Cardiac muscle cell (in vitro differentiated cells and primary cell): Measurements from ENCODE around the gene RHOH. TPM values are rescaled to one million over a fixed set of nuclear protein-coding genes. Genes with fewer than 3 reads are reported as not detected.

Experiments used
- DNase-seq, 2 donors: peaks; one replicate each; pipeline versions ENCODE4 v3.0.0 to v3.0.0-alpha.2; 2010 to 2017; ENCODE audit warnings: low read depth in 1 of 2, low spot score in 1 of 2
- H3K27ac ChIP-seq: fragments of 200-600 bp; sonication (generic); 2 replicates; pipeline ENCODE4 v1.5.1; 2016
- H3K27me3 ChIP-seq: fragments of 200-600 bp; sonication (generic); 2 replicates; pipeline ENCODE4 v1.6.0; 2016; ENCODE audit warnings: control low read depth
- H3K36me3 ChIP-seq: fragments of 200-600 bp; sonication (generic); 2 replicates; pipeline ENCODE4 v1.5.1; 2016; ENCODE audit warnings: control low read depth
- H3K4me1 ChIP-seq: fragments of 200-600 bp; sonication (generic); 2 replicates; pipeline ENCODE4 v1.8.1; 2017; ENCODE audit warnings: low read depth, mild to moderate bottlenecking, mixed run types
- H3K4me3 ChIP-seq: fragments of 200-600 bp; sonication (generic); 2 replicates; pipeline ENCODE4 v1.5.1; 2016; ENCODE audit warnings: mild to moderate bottlenecking
- H3K9me3 ChIP-seq: fragments of 200-600 bp; sonication (generic); 2 replicates; pipeline ENCODE4 v1.5.1; 2017; ENCODE audit warnings: low read depth, mild to moderate bottlenecking, control low read depth
- polyA plus RNA-seq: library from polyadenylated mRNA; unstranded; fragments of >200 nt; fragmentation: Nextera tagmentation; extraction: Ambion mirVana; gene quantifications from 2 replicates; pipeline ENCODE4 v1.2.1, GENCODE V29; 2016
- total RNA-seq: library from RNA; depleted of rRNA; stranded (reverse); fragments of >200 nt; gene quantifications from 2 replicates; pipeline ENCODE4 v1.2.3, GENCODE V29; 2016
- TF ChIP-seq, protein P1 (sequence below): IDR thresholded peaks from 2 replicates; pipeline ENCODE4 v1.5.1; 2012; ENCODE audit warnings: low read depth, mild to moderate bottlenecking, low read length

Gene RHOH
- total and polyA plus RNA-seq, 2 experiments from 2014 or later: not detected

DNA sequence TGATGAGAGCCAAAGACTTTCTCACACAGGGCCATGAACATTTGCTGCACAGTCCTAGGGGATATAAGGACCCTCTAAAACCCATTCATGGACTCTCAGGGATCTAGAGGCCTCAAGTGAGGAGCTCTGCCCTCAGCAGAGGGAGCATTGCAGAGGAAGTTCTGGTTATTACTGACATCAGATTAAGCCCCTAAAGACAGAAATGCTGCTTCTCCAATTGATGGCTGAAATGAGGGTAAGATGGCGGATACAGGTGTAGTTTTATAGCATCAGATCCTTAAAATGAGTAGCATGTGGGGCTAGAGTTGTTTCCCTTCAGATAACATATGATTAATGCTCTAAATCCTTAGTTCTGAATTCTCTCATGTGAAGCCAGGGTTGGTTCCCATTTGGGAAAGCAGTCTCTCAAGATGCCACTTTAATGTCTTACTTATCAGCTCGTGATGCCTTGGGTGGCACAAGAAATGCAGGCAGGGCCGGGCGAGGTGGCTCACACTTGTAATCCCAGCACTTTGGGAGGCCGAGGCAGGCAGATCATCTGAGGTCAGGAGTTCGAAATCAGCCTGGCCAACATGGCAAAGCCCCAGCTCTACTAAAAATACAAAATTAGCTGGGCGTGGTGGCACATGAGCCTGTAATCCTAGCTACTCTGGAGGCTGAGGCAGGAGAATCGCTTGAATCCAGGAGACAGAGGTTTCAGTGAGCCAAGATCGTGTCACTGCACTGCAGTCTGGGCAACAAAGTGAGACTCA lies 7.9 kb downstream of the RHOH start:
- no peak overlapping the region for H3K27ac ChIP-seq
- H3K4me3 ChIP-seq: no peak overlapping the region
- TF ChIP-seq, protein P1, sequence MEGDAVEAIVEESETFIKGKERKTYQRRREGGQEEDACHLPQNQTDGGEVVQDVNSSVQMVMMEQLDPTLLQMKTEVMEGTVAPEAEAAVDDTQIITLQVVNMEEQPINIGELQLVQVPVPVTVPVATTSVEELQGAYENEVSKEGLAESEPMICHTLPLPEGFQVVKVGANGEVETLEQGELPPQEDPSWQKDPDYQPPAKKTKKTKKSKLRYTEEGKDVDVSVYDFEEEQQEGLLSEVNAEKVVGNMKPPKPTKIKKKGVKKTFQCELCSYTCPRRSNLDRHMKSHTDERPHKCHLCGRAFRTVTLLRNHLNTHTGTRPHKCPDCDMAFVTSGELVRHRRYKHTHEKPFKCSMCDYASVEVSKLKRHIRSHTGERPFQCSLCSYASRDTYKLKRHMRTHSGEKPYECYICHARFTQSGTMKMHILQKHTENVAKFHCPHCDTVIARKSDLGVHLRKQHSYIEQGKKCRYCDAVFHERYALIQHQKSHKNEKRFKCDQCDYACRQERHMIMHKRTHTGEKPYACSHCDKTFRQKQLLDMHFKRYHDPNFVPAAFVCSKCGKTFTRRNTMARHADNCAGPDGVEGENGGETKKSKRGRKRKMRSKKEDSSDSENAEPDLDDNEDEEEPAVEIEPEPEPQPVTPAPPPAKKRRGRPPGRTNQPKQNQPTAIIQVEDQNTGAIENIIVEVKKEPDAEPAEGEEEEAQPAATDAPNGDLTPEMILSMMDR: no peak
- no peak for DNase-seq
- H3K27me3 ChIP-seq: no peaks in the 10 kb centered on the region
- H3K36me3 ChIP-seq: no peaks in the 10 kb centered on the region
- no peaks in the 10 kb centered on the region for H3K9me3 ChIP-seq
- no peaks in the 10 kb centered on the region for H3K4me1 ChIP-seq

DNA sequence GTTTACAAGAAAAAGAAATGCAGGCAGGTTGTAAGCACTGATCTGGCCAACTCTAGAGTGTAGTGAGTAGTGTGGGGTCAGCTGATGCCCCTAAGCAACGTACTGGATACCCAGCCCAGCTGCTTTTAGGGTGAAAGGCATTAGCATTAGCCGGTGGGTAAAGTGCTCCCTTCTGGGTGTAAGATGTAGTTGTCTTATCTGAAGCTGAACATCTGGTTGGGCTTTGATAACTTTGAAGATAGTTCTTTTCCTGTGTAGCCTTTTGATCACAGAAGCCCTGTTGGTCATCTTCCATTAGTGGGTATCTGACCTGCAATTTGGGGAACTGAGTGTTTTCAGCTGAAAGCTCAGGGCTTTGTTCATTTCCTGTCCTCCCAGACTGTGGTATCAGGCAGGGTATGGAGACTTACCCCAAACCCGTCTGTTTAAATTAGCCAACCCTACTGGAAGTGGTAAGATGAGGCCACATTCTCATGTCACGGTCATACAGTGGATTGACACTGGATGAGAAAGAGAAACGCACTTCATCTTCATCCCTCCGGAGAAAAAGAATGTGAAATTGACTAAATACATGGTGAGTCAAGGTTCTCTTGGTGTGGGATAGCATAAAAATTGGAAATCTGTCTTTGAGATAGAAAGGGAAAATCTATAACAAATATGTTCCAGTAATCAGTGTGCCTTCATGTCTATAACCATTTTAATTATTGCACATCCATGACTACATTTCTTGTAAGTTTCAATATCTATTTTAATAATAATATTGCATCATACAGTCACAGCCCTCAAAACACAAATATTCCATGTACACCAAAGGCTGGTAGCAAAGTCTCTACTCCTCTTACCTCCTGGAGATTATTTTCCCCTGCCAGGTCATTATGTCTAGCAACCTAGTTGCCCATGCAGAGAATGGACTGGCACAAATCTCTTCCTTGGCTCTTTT lies 8.7 kb downstream of the RHOH start:
- TF ChIP-seq, protein P1: no peak
- Histone ChIP-seq H3K36me3 (no peaks in the 10 kb centered on the region), H3K9me3 (no peaks in the 10 kb centered on the region), H3K4me1 (no peaks in the 10 kb centered on the region), H3K27me3 (no peaks in the 10 kb centered on the region), H3K27ac (no peak overlapping the region), H3K4me3 (no peak overlapping the region)
- no peak for DNase-seq

DNA sequence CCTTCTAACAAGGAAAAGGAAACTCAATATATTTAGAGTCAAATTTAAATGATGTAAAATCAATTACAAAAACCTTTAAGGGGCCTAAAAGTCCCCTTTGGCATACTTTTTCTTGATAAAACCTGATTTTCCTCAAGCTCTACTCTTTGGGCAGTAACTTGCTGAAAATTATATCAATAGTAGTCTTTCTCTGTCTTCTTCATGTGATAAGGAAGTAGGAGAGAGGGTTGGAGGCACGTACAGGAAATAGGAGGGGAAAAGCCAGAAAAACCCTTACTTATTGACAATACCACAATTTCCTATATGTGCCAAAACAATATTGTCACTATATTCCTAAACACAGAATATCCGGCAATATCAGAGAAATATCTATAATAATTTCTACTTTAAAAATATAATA lies 9.6 kb downstream of the RHOH start:
- TF ChIP-seq, protein P1: no peak
- H3K27me3 ChIP-seq: no peaks in the 10 kb centered on the region
- H3K27ac ChIP-seq: no peak overlapping the region
- H3K4me3 ChIP-seq: no peak overlapping the region
- H3K9me3 ChIP-seq: no peaks in the 10 kb centered on the region
- H3K36me3 ChIP-seq: no peaks in the 10 kb centered on the region
- H3K4me1 ChIP-seq: no peaks in the 10 kb centered on the region
- no peak for DNase-seq

DNA sequence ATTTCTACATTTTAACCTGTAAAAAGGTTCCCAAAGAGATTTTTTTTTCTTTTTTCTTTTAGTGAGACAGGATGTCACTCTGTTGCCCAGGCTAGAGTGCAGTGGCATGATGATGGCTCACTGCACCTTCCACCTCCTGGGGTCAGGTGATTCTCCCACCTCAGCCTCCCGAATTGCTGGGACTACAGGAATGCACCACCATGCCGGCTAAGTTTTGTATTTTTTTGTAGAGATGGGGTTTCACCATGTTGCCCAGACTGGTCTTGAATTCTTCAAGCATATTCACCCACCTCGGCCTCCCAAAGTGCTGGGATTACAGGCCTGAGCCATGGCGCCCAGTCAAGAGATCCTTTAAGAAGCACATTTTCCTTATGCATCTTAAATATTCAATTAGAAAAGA lies 12.6 kb downstream of the RHOH start:
- TF ChIP-seq, protein P1: no peak
- H3K4me3 ChIP-seq: no peak overlapping the region
- H3K9me3 ChIP-seq: no peaks in the 10 kb centered on the region
- no peaks in the 10 kb centered on the region for H3K36me3 ChIP-seq
- no peak overlapping the region for H3K27ac ChIP-seq
- no peaks in the 10 kb centered on the region for H3K27me3 ChIP-seq
- no peak for DNase-seq
- no peaks in the 10 kb centered on the region for H3K4me1 ChIP-seq

DNA sequence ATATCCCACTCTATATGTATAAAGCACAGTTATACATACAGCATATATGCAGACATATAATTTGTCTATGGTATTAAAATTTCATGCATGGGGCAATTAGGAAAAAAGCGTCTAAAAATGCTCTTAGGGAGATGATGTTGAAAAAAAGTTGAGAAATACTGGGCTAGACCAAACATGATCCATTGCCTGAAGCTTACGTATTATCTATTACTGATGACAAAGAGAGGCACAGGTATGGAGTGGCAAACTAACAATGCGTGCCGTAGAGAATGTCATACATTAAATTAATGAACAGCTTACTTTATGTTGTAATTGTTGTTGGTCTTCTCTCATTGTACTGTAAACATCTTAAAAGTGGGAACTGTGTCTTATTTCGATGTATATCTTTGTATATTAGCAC lies 13.9 kb downstream of the RHOH start:
- TF ChIP-seq, protein P1: no peak

More for the DNA sequence above, 13.9 kb downstream of the RHOH start:
- Histone ChIP-seq H3K4me3 (no peak overlapping the region), H3K9me3 (no peaks in the 10 kb centered on the region), H3K4me1 (no peaks in the 10 kb centered on the region), H3K36me3 (no peaks in the 10 kb centered on the region), H3K27ac (no peak overlapping the region), H3K27me3 (no peaks in the 10 kb centered on the region)
- no peak for DNase-seq
